SU-DHL-6 (cell line): ENCODE results near the gene BCAR1.

Experiments
- H2AFZ ChIP-seq: fragments of 200-600 bp; sonication (generic); 2 replicates; pipeline ENCODE4 v1.6.1; 2014; ENCODE audit warnings: low read depth, mild to moderate bottlenecking, moderate library complexity, mixed read lengths, antibody characterized with exemption, low read length; ENCODE audit not compliant: severe bottlenecking
- H3F3A ChIP-seq: fragments of 200-600 bp; shearing (Covaris generic); 2 replicates; pipeline ENCODE4 v1.6.0; 2016; ENCODE audit warnings: antibody characterized with exemption, mild to moderate bottlenecking; ENCODE audit not compliant: insufficient read depth
- H3K27ac ChIP-seq: fragments of 200-600 bp; sonication (generic); 2 replicates; pipeline ENCODE4 v1.5.1; 2016; ENCODE audit warnings: low read depth, mild to moderate bottlenecking, low read length, moderate library complexity, mixed read lengths
- H3K27me3 ChIP-seq: fragments of 200-600 bp; sonication (generic), shearing (Covaris generic); 2 replicates; pipeline ENCODE4 v1.6.0; 2014; ENCODE audit warnings: mild to moderate bottlenecking, low read length
- H3K36me3 ChIP-seq: fragments of 200-600 bp; sonication (generic); 2 replicates; pipeline ENCODE4 v1.6.1; 2014; ENCODE audit warnings: mild to moderate bottlenecking, low read length, mixed read lengths
- H3K4me2 ChIP-seq: fragments of 300-600, 200-600 bp; shearing (Covaris generic), sonication (generic); 2 replicates; pipeline ENCODE4 v1.6.0; 2014; ENCODE audit warnings: low read length, low read depth, mild to moderate bottlenecking; ENCODE audit not compliant: poor library complexity, severe bottlenecking
- H3K4me3 ChIP-seq: fragments of 200-600 bp; sonication (generic); 2 replicates; pipeline ENCODE4 v1.5.1; 2014; ENCODE audit warnings: antibody characterized with exemption, low read length, mild to moderate bottlenecking, mixed read lengths; ENCODE audit not compliant: insufficient read depth, poor library complexity, severe bottlenecking
- H3K79me2 ChIP-seq: fragments of 200-600 bp; sonication (generic); 2 replicates; pipeline ENCODE4 v1.6.1; 2014; ENCODE audit warnings: mild to moderate bottlenecking, low read length, moderate library complexity; ENCODE audit not compliant: insufficient read depth
- H3K9ac ChIP-seq: fragments of 200-600 bp; sonication (generic); 2 replicates; pipeline ENCODE4 v1.7.0; 2014; ENCODE audit warnings: mild to moderate bottlenecking, low read length
- H3K9me2 ChIP-seq: fragments of 200-600 bp; sonication (generic); replicated peaks from 2 replicates; pipeline ENCODE4 v1.6.1; 2014; ENCODE audit warnings: low read length; ENCODE audit not compliant: insufficient read depth
- H3K9me3 ChIP-seq: fragments of 200-600 bp; sonication (generic); 2 replicates; pipeline ENCODE4 v1.6.1; 2014; ENCODE audit warnings: low read length, mixed read lengths; ENCODE audit not compliant: insufficient read depth
- H4K20me1 ChIP-seq: fragments of 200-600 bp; sonication (generic); 2 replicates; pipeline ENCODE4 v1.6.1; 2014; ENCODE audit warnings: low read depth, mild to moderate bottlenecking, antibody characterized with exemption, low read length, moderate library complexity, mixed read lengths
- EZH2phosphoT487 ChIP-seq: fragments of 200-600 bp; sonication (generic), shearing (Covaris generic); conservative IDR thresholded peaks from 2 replicates; pipeline ENCODE4 v1.6.1; 2018; ENCODE audit warnings: mild to moderate bottlenecking, antibody characterized with exemption, low read length, moderate library complexity, mixed read lengths
- TF ChIP-seq, protein P1 (sequence below): fragments of 200-600 bp; sonication (generic); IDR thresholded peaks from one replicate; pipeline ENCODE4 v1.5.1; 2017; ENCODE audit warnings: antibody characterized with exemption, mild to moderate bottlenecking, low read length, moderate library complexity; ENCODE audit not compliant: insufficient read depth, poor library complexity, severe bottlenecking

Gene BCAR1

GRCh38 chr16:75248142-75248535 lies 3.3 kb downstream of the BCAR1 start:
- Histone ChIP-seq H3K36me3 (no peaks in the 10 kb centered on the region), H3K79me2 (no peaks in the 10 kb centered on the region), H3K4me3 (no peak overlapping the region), H4K20me1 (no peaks in the 10 kb centered on the region), H3K9me3 (no peaks in the 10 kb centered on the region), H3K27me3 (peaks cover 3% of the 10 kb centered on the region; the same call in 1 of the 2 replicates), H3K9ac (no peak overlapping the region), H3F3A (no peaks in the 10 kb centered on the region), H3K27ac (no peak overlapping the region), H3K4me2 (no peak overlapping the region), H2AFZ (no peak overlapping the region), H3K9me2 (no peaks in the 10 kb centered on the region)
- no peak for TF ChIP-seq EZH2phosphoT487
- TF ChIP-seq, protein P1, sequence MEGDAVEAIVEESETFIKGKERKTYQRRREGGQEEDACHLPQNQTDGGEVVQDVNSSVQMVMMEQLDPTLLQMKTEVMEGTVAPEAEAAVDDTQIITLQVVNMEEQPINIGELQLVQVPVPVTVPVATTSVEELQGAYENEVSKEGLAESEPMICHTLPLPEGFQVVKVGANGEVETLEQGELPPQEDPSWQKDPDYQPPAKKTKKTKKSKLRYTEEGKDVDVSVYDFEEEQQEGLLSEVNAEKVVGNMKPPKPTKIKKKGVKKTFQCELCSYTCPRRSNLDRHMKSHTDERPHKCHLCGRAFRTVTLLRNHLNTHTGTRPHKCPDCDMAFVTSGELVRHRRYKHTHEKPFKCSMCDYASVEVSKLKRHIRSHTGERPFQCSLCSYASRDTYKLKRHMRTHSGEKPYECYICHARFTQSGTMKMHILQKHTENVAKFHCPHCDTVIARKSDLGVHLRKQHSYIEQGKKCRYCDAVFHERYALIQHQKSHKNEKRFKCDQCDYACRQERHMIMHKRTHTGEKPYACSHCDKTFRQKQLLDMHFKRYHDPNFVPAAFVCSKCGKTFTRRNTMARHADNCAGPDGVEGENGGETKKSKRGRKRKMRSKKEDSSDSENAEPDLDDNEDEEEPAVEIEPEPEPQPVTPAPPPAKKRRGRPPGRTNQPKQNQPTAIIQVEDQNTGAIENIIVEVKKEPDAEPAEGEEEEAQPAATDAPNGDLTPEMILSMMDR: no peak

DNA sequence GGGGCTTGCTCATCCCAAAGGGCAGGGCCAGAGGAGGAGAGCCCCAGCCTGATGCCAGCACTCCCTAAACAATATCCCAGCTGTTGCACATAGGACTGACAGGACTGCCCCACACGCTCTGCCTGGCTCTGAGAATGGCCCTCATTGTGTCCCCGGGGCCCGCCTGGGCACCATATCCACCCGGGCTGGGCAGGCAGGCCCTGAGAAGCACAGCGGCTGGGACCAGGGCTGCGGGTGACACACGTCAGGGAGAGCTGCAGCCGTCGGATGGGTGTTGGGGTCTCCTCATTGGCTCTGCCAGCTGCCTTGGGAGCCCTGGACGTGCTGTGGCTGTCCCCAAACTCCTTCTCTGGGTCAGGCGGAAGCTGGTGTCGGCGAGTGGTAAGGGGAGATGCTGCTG lies 4.2 kb downstream of the BCAR1 start:
- H3K9me3 ChIP-seq: no peaks in the 10 kb centered on the region
- H3K9me2 ChIP-seq: no peaks in the 10 kb centered on the region
- H3K27ac ChIP-seq: no peak overlapping the region
- H2AFZ ChIP-seq: no peak overlapping the region
- H3K36me3 ChIP-seq: no peaks in the 10 kb centered on the region
- H3K9ac ChIP-seq: no peak overlapping the region
- no peak overlapping the region for H3K4me3 ChIP-seq
- no peaks in the 10 kb centered on the region for H3K79me2 ChIP-seq
- no peak overlapping the region for H3K4me2 ChIP-seq
- no peaks in the 10 kb centered on the region for H3F3A ChIP-seq
- no peak for TF ChIP-seq EZH2phosphoT487
- H3K27me3 ChIP-seq: peaks cover 3% of the 10 kb centered on the region; the same call in 1 of the 2 replicates
- no peaks in the 10 kb centered on the region for H4K20me1 ChIP-seq

DNA sequence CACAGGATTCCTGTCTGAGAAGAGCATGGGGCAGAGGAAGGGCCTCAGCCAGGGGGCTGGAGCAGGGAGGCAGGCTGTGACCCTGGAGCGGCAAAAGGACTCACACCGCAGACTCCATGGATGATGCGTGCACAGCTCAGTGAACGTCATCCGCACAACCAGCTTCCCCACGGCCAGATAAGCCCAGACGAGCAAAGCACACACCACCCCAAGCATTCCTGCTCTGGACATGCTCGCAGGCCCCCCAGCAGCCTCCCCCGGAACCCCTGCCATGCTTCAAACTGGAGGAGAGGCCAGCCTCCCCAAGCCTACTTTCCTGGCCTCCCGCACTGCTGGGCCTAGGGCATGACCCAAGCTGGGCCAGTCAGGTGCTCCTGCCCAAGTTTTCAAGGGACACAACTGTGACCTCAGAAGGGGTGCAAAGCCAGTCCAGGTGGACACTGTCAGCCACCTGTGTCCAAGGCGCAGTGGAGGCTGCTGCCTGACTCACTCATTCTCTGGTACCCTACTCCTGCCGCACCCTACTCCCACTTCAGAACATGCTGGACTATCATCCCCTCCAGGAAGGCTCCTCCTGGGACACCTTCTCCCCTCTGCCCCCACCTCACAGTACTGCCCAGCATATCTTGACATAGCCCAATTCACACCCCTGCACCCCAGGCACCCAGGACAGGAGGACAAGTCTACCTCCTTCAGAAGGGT lies 4.8 kb downstream of the BCAR1 start:
- no peaks in the 10 kb centered on the region for H3K9me3 ChIP-seq
- peaks cover 3% of the 10 kb centered on the region; the same call in 1 of the 2 replicates for H3K27me3 ChIP-seq
- H3K79me2 ChIP-seq: no peaks in the 10 kb centered on the region
- H3K36me3 ChIP-seq: no peaks in the 10 kb centered on the region
- H3K4me3 ChIP-seq: no peak overlapping the region
- H3K9me2 ChIP-seq: no peaks in the 10 kb centered on the region
- no peak overlapping the region for H2AFZ ChIP-seq
- no peaks in the 10 kb centered on the region for H3F3A ChIP-seq
- H4K20me1 ChIP-seq: no peaks in the 10 kb centered on the region
- no peak overlapping the region for H3K27ac ChIP-seq
- TF ChIP-seq, protein P1: no peak
- TF ChIP-seq EZH2phosphoT487: no peak
- no peak overlapping the region for H3K4me2 ChIP-seq
- H3K9ac ChIP-seq: no peak overlapping the region
